ENCODE data around the gene TADA1.

DNA sequence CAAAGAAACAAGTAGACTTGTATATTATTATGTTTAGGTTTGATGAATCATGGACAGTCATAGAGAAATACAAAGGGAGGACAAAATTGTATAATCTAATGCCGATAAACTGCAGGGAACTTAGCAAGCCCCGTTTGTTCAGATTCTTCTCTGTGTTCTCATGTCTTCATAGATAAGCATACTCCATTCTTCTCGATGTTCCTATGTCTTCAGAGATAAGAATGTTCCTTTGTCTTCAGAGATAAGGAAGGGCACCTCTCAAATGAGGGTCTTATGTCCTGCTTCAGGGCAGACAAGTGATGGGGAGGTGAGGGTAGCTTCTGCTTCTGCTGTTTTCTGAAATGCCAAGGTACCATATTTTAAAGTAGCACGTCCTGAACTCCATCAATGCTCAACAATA is 19.7 kb upstream of the TADA1 start:
- TF ChIP-seq CTCF (IDR thresholded peaks at IDR 0.05; ENCODE audit: low read depth, low read length, missing input control), result no peak
- TF ChIP-seq GABPA (IDR thresholded peaks at IDR 0.05 in 1 of 2, conservative IDR thresholded peaks at IDR 0.05 in 1 of 2), result no peak
- TF ChIP-seq, protein P1, sequence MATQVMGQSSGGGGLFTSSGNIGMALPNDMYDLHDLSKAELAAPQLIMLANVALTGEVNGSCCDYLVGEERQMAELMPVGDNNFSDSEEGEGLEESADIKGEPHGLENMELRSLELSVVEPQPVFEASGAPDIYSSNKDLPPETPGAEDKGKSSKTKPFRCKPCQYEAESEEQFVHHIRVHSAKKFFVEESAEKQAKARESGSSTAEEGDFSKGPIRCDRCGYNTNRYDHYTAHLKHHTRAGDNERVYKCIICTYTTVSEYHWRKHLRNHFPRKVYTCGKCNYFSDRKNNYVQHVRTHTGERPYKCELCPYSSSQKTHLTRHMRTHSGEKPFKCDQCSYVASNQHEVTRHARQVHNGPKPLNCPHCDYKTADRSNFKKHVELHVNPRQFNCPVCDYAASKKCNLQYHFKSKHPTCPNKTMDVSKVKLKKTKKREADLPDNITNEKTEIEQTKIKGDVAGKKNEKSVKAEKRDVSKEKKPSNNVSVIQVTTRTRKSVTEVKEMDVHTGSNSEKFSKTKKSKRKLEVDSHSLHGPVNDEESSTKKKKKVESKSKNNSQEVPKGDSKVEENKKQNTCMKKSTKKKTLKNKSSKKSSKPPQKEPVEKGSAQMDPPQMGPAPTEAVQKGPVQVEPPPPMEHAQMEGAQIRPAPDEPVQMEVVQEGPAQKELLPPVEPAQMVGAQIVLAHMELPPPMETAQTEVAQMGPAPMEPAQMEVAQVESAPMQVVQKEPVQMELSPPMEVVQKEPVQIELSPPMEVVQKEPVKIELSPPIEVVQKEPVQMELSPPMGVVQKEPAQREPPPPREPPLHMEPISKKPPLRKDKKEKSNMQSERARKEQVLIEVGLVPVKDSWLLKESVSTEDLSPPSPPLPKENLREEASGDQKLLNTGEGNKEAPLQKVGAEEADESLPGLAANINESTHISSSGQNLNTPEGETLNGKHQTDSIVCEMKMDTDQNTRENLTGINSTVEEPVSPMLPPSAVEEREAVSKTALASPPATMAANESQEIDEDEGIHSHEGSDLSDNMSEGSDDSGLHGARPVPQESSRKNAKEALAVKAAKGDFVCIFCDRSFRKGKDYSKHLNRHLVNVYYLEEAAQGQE (IDR thresholded peaks at IDR 0.05), result no peak
- TF ChIP-seq JUND (IDR thresholded peaks at IDR 0.05), result no peak
- no peak for TF ChIP-seq YY1 (IDR thresholded peaks at IDR 0.05)
- no peak for TF ChIP-seq EGR1 (IDR thresholded peaks at IDR 0.05; ENCODE audit: low read depth in 2 of 2)
- TF ChIP-seq, protein P2, sequence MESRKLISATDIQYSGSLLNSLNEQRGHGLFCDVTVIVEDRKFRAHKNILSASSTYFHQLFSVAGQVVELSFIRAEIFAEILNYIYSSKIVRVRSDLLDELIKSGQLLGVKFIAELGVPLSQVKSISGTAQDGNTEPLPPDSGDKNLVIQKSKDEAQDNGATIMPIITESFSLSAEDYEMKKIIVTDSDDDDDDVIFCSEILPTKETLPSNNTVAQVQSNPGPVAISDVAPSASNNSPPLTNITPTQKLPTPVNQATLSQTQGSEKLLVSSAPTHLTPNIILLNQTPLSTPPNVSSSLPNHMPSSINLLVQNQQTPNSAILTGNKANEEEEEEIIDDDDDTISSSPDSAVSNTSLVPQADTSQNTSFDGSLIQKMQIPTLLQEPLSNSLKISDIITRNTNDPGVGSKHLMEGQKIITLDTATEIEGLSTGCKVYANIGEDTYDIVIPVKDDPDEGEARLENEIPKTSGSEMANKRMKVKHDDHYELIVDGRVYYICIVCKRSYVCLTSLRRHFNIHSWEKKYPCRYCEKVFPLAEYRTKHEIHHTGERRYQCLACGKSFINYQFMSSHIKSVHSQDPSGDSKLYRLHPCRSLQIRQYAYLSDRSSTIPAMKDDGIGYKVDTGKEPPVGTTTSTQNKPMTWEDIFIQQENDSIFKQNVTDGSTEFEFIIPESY (IDR thresholded peaks at IDR 0.05), result no peak
